H1 (cell line): ENCODE measurements around the gene SORCS3. TPM values are rescaled to one million over a fixed set of nuclear protein-coding genes. Genes with fewer than 3 reads are reported as not detected.

Source experiments
- CTCF ChIA-PET: fragments of 300-600 bp; sonication (Branson Sonifier 250); formaldehyde crosslinking; loops from one replicate; lab custom pipeline; 2021; ENCODE audit not compliant: partially characterized antibody; lab: Charles Lee
- POLR2A ChIA-PET: fragments of 300-600 bp; sonication (Branson Sonifier 250); formaldehyde crosslinking; loops from one replicate; lab custom pipeline; 2021; ENCODE audit warnings: inconsistent platforms; ENCODE audit not compliant: partially characterized antibody; lab: Charles Lee
- DNase-seq, 2 experiments: peaks; one replicate each; pipeline versions ENCODE4 v3.0.0 to v3.0.0-alpha.2; 2010 to 2022; ENCODE audit warnings: low spot score in 2 of 2, low read depth in 1 of 2, mixed read lengths in 1 of 2
- FAIRE-seq: peaks from 2 replicates; lab custom pipeline; 2011; peaks lifted over from hg19 to GRCh38; lab: Jason Lieb, UNC
- H2AFZ ChIP-seq: 2 replicates; pipeline ENCODE4 v1.8.1; 2012; ENCODE audit warnings: low read length, inconsistent platforms
- H2AK5ac ChIP-seq: 2 replicates; pipeline ENCODE4 v1.6.1; 2013; ENCODE audit warnings: low read depth, low read length
- H2BK120ac ChIP-seq: replicated peaks from 2 replicates; pipeline ENCODE3; 2013; ENCODE audit warnings: low read depth, low read length, inconsistent platforms
- H2BK12ac ChIP-seq: 2 replicates; pipeline ENCODE4 v1.6.1; 2013; ENCODE audit warnings: low read depth, low read length
- H2BK15ac ChIP-seq: 2 replicates; pipeline ENCODE4 v1.6.1; 2013; ENCODE audit warnings: low read length
- H2BK20ac ChIP-seq: 2 replicates; pipeline ENCODE4 v1.6.1; 2013; ENCODE audit warnings: low read length
- H2BK5ac ChIP-seq: 2 replicates; pipeline ENCODE4 v1.6.1; 2013; ENCODE audit warnings: low read depth, low read length
- H3K14ac ChIP-seq: 2 replicates; pipeline ENCODE4 v1.6.1; 2013; ENCODE audit warnings: inconsistent platforms; ENCODE audit not compliant: insufficient read length
- H3K18ac ChIP-seq: 2 replicates; pipeline ENCODE4 v1.6.1; 2013; ENCODE audit warnings: low read length; ENCODE audit errors: extremely low read depth
- H3K23ac ChIP-seq: 2 replicates; pipeline ENCODE4 v1.6.1; 2013; ENCODE audit warnings: inconsistent platforms; ENCODE audit not compliant: insufficient read length
- H3K23me2 ChIP-seq: 2 replicates; pipeline ENCODE4 v1.6.1; 2013; ENCODE audit warnings: low read depth, low read length
- H3K27ac ChIP-seq: 2 replicates; pipeline ENCODE4 v1.6.1; 2011; ENCODE audit warnings: low read depth, low read length, inconsistent platforms
- H3K27me3 ChIP-seq, 4 experiments: replicated peaks in 1 of 4; 1 replicate in 1 of 4; 2 replicates in 3 of 4; pipeline versions ENCODE4 v1.6.1 to v1.8.1; 2011 to 2013; ENCODE audit warnings: low read length in 3 of 4, mild to moderate bottlenecking in 3 of 4, inconsistent platforms in 2 of 4, mixed read lengths in 2 of 4, moderate library complexity in 1 of 4; ENCODE audit not compliant: control insufficient read depth in 3 of 4, insufficient read depth in 3 of 4; ENCODE audit errors: extremely low read depth in 1 of 4
- H3K36me3 ChIP-seq, 4 experiments: 2 replicates each; pipeline versions ENCODE4 v1.6.1 to v1.8.1; 2011 to 2013; ENCODE audit warnings: mild to moderate bottlenecking in 4 of 4, low read length in 3 of 4, moderate library complexity in 2 of 4, control low read depth in 1 of 4, inconsistent platforms in 1 of 4; ENCODE audit not compliant: insufficient read depth in 4 of 4, control insufficient read depth in 2 of 4
- H3K4ac ChIP-seq: replicated peaks from 2 replicates; pipeline ENCODE3; 2013; ENCODE audit warnings: low read length, low read depth, mixed read lengths, inconsistent platforms; ENCODE audit not compliant: insufficient read length
- H3K4me1 ChIP-seq, 4 experiments: replicated peaks in 1 of 4; 1 replicate in 1 of 4; 2 replicates in 3 of 4; pipeline versions ENCODE4 v1.6.1 to v1.8.1; 2011 to 2013; ENCODE audit warnings: low read length in 3 of 4, inconsistent platforms in 2 of 4, mixed read lengths in 1 of 4; ENCODE audit not compliant: insufficient read depth in 4 of 4, control insufficient read depth in 3 of 4
- H3K4me2 ChIP-seq, 2 experiments: 2 replicates each; pipeline versions ENCODE4 v1.6.1 to v1.8.1; 2011 to 2013; ENCODE audit warnings: low read depth in 2 of 2, low read length in 2 of 2, control low read depth in 1 of 2, inconsistent platforms in 1 of 2, mild to moderate bottlenecking in 1 of 2; ENCODE audit not compliant: insufficient read depth in 1 of 2
- H3K4me3 ChIP-seq, 4 experiments: fragments of 200-600, 300-600 bp in 1 of 4; sonication (generic), shearing (Covaris generic), sonication (Bioruptor Twin) in 1 of 4; 2 replicates each; pipeline versions ENCODE4 v1.5.1 to v1.8.1; 2011 to 2016; ENCODE audit warnings: low read length in 4 of 4, low read depth in 3 of 4, control low read depth in 2 of 4, inconsistent platforms in 2 of 4, mild to moderate bottlenecking in 2 of 4, mixed read lengths in 1 of 4, moderate library complexity in 1 of 4; ENCODE audit not compliant: insufficient read depth in 2 of 4; ENCODE audit errors: extremely low read depth in 1 of 4
- H3K56ac ChIP-seq: replicated peaks from 2 replicates; pipeline ENCODE3; 2013; ENCODE audit warnings: low read depth, mild to moderate bottlenecking, mixed read lengths, low read length, inconsistent platforms; ENCODE audit not compliant: insufficient read length
- H3K79me1 ChIP-seq: 2 replicates; pipeline ENCODE4 v1.6.1; 2013; ENCODE audit warnings: low read depth, low read length, control low read depth
- H3K79me2 ChIP-seq, 2 experiments: 2 replicates each; pipeline versions ENCODE4 v1.6.1 to v1.8.1; 2012 to 2013; ENCODE audit warnings: low read length in 2 of 2, mild to moderate bottlenecking in 2 of 2, inconsistent platforms in 1 of 2; ENCODE audit not compliant: insufficient read depth in 2 of 2, control insufficient read depth in 1 of 2
- H3K9ac ChIP-seq, 4 experiments: replicated peaks in 1 of 4; 1 replicate in 1 of 4; 2 replicates in 3 of 4; pipeline versions ENCODE4 v1.6.1 to v1.8.1; 2011 to 2013; ENCODE audit warnings: low read depth in 3 of 4, low read length in 3 of 4, control low read depth in 2 of 4, mild to moderate bottlenecking in 2 of 4, moderate library complexity in 2 of 4, inconsistent platforms in 1 of 4; ENCODE audit errors: extremely low read depth in 1 of 4
- H3K9me3 ChIP-seq, 2 experiments: 2 replicates each; pipeline versions ENCODE4 v1.6.1 to v1.8.1; 2012 to 2013; ENCODE audit warnings: mild to moderate bottlenecking in 2 of 2, moderate library complexity in 2 of 2, control low read depth in 1 of 2, inconsistent platforms in 1 of 2, low read depth in 1 of 2, low read length in 1 of 2, mixed read lengths in 1 of 2; ENCODE audit not compliant: insufficient read depth in 2 of 2
- H4K20me1 ChIP-seq, 2 experiments: replicated peaks in 1 of 2; 2 replicates each; pipeline versions ENCODE3 to v1.8.1; 2011 to 2013; ENCODE audit warnings: inconsistent platforms in 2 of 2, low read length in 2 of 2, mild to moderate bottlenecking in 1 of 2; ENCODE audit not compliant: insufficient read depth in 2 of 2, control insufficient read depth in 1 of 2
- H4K5ac ChIP-seq: 2 replicates; pipeline ENCODE4 v1.6.1; 2013; ENCODE audit warnings: low read length, low read depth, mixed read lengths, inconsistent platforms; ENCODE audit not compliant: insufficient read length
- H4K8ac ChIP-seq: 2 replicates; pipeline ENCODE4 v1.8.0; 2013; ENCODE audit warnings: mild to moderate bottlenecking, moderate library complexity, low read length, inconsistent platforms; ENCODE audit not compliant: insufficient read depth; ENCODE audit errors: extremely low read depth
- H4K91ac ChIP-seq: replicated peaks from 2 replicates; pipeline ENCODE3; 2013; ENCODE audit warnings: low read length, mixed read lengths, inconsistent platforms; ENCODE audit not compliant: insufficient read length
- CEBPB ChIP-seq: IDR thresholded peaks from 2 replicates; pipeline ENCODE4 v1.6.1; 2012; ENCODE audit warnings: low read depth, low read length
- CREB1 ChIP-seq: IDR thresholded peaks from 2 replicates; pipeline ENCODE4 v1.6.1; 2012; ENCODE audit warnings: inconsistent platforms
- JUN ChIP-seq: IDR thresholded peaks from 2 replicates; pipeline ENCODE4 v1.6.1; 2011; ENCODE audit warnings: low read depth, mild to moderate bottlenecking, improper control_type of control experiment, low read length
- MAFK ChIP-seq: IDR thresholded peaks from 2 replicates; pipeline ENCODE4 v1.6.1; 2012; ENCODE audit warnings: low read depth, mild to moderate bottlenecking, improper control_type of control experiment, low read length
- MAX ChIP-seq: IDR thresholded peaks from 2 replicates; pipeline ENCODE4 v1.6.1; 2012; ENCODE audit warnings: inconsistent platforms
- NRF1 ChIP-seq: IDR thresholded peaks from 2 replicates; pipeline ENCODE4 v1.6.1; 2011; ENCODE audit warnings: mild to moderate bottlenecking, low read depth, low read length, improper control_type of control experiment
- RAD21 ChIP-seq, 2 experiments: IDR thresholded peaks in 1 of 2; conservative IDR thresholded peaks in 1 of 2; 2 replicates each; pipeline ENCODE4 v1.6.1; 2011; ENCODE audit warnings: low read depth in 2 of 2, low read length in 2 of 2, improper control_type of control experiment in 1 of 2, inconsistent platforms in 1 of 2, mild to moderate bottlenecking in 1 of 2, moderate library complexity in 1 of 2
- SIRT6 ChIP-seq: IDR thresholded peaks from one replicate; pipeline ENCODE4 v1.7.1; 2012; ENCODE audit warnings: low read length, inconsistent platforms
- SIX5 ChIP-seq: IDR thresholded peaks from 2 replicates; pipeline ENCODE4 v1.6.1; 2011; ENCODE audit warnings: mild to moderate bottlenecking, low read depth, low read length
- TAF1 ChIP-seq: IDR thresholded peaks from 2 replicates; pipeline ENCODE4 v1.6.1; 2011; ENCODE audit warnings: mild to moderate bottlenecking, low read depth, low read length
- USF2 ChIP-seq: IDR thresholded peaks from 2 replicates; pipeline ENCODE4 v1.6.1; 2011; ENCODE audit warnings: low read length, improper control_type of control experiment
- WGBS, 2 experiments: shearing (Covaris generic) in 1 of 2; methylation state at CpG; one replicate each; pipeline versions ENCODE4 v1.1.6 to v1.1.7; 2013 to 2015; ENCODE audit warnings: low lambda C conversion rate in 2 of 2, mixed read lengths in 2 of 2, inconsistent platforms in 1 of 2, low coverage in 1 of 2, missing lambda C conversion rate in 1 of 2; ENCODE audit not compliant: insufficient replicate concordance in 2 of 2, insufficient coverage in 1 of 2, insufficient read length in 1 of 2; ENCODE audit errors: extremely low coverage in 1 of 2, missing lambda C conversion rate in 1 of 2; 5-methylcytosine and 5-hydroxymethylcytosine counted together
- polyA plus RNA-seq, 7 experiments: library from polyadenylated mRNA; depleted of rRNA in 3 of 7; stranded (reverse) in 5 of 7; unstranded in 2 of 7; fragments of >200 nt in 5 of 7; fragments of 200-250 nt in 2 of 7; gene quantifications; 1 replicate in 5 of 7; 2 replicates in 1 of 7; 4 replicates in 1 of 7; pipeline versions ENCODE4 v1.2.1 to v1.2.3, GENCODE V29; 2011 to 2013; ENCODE audit warnings: missing spikeins in 2 of 7, mixed read lengths in 2 of 7
- total RNA-seq: library from RNA; stranded (reverse); fragmentation: NEBNext Ultra II Directional; extraction: Animal tissue kit (Norgen Biotek cat#: 25700); gene quantifications from 2 replicates; pipeline ENCODE4 v1.2.1, GENCODE V29; 2021

Gene SORCS3
- total and polyA plus RNA-seq, 2 of the 8 experiments (the other 6 are each of a cell fraction or from before 2014, with no cell fraction given) = 0.26 to 0.88 TPM

- Histone ChIP-seq H4K20me1 (no peaks in the 10 kb centered on the region), H4K5ac (no peak overlapping the region), H3K14ac (no peak overlapping the region), H2BK15ac (no peak overlapping the region), H3K4me1 (peaks cover 0 to 2% (median 0%) of the 10 kb centered on the region in 4 experiments; a peak in 1 of 7 replicates), H3K79me2 (no peaks in the 10 kb centered on the region), H3K18ac (no peak overlapping the region), H3K4me2 (no peak overlapping the region), H3K4me3 (no peak overlapping the region), H3K4ac (no peak overlapping the region), H2AFZ (no peak overlapping the region), H3K23me2 (no peaks in the 10 kb centered on the region; the same call in 1 of the 2 replicates), H3K23ac (no peak overlapping the region), H2BK120ac (no peak overlapping the region), H2BK5ac (no peak overlapping the region), H3K27me3 (no peaks in the 10 kb centered on the region), H2AK5ac (no peak overlapping the region), H4K8ac (no peak overlapping the region), H3K9me3 (no peaks in the 10 kb centered on the region), H3K79me1 (no peaks in the 10 kb centered on the region), H2BK12ac (no peak overlapping the region), H4K91ac (no peak overlapping the region), H2BK20ac (no peak overlapping the region), H3K27ac (no peak overlapping the region), H3K36me3 (no peaks in the 10 kb centered on the region), H3K56ac (no peak overlapping the region), H3K9ac (no peak overlapping the region)
- TF ChIP-seq SIX5 (no peak), RAD21 (IDR thresholded peaks at IDR 0.05 in 1 of 2, conservative IDR thresholded peaks at IDR 0.05 in 1 of 2; ENCODE audit: low read depth in 2 of 2, low read length in 2 of 2) (no peak), JUN (no peak), CEBPB (no peak), MAX (no peak), SIRT6 (no peak), USF2 (no peak), TAF1 (no peak), NRF1 (no peak), CREB1 (no peak), MAFK (no peak)
- DNase-seq = no peak
- ChIA-PET POLR2A (no interaction called here), CTCF (interaction anchor here (0.6 to 2.3 kb wide), 11 partner anchors 9 to 1005 kb away, joined by 3 to 11 read pairs (median 4); no protein-coding TSS in a partner anchor)
- FAIRE-seq = no peak
- WGBS, 2 experiments = 78% methylated on average over 2 of the region's 2 CpGs; no CpG with 5 or more reads in 1 of the 2 experiments
Measured at GRCh38 chr10:104908581-104908980, 267.5 kb downstream of the SORCS3 start.
